Measurements from ENCODE around the gene P4HA1.

Gene P4HA1

GRCh38 chr10:73079779-73080541, 16.7 kb downstream of the P4HA1 start:
- ChIA-PET POLR2A (interaction anchor here (1.2 kb wide), 1 partner anchor 17 kb away, joined by 3 read pairs; the partner anchor contains the start of gene P4HA1), CTCF (interaction anchor here (0.9 to 1.5 kb wide), 3 partner anchors 16 to 716 kb away, joined by 3 to 4 read pairs (median 3); no protein-coding TSS in a partner anchor)
- no peak for DNase-seq (ENCODE audit: low read depth, low spot score)
- no peak for TF ChIP-seq CTCF (IDR thresholded peaks at IDR 0.05; ENCODE audit: insufficient read depth, low read length, missing control alignments)
- H3K4me3 ChIP-seq (ENCODE audit: low read depth, low read length) = no peak overlapping the region

- H3K4me3 ChIP-seq (ENCODE audit: low read depth, low read length) = no peak overlapping the region
- CTCF ChIA-PET = interaction anchor here (0.6 to 1.6 kb wide), 6 partner anchors 15 to 80 kb away, joined by 3 to 5 read pairs (median 4); no protein-coding TSS in a partner anchor
- DNase-seq (ENCODE audit: low read depth, low spot score) = peak; percentile 37
- POLR2A ChIA-PET = interaction anchor here (2.5 kb wide), 1 partner anchor 19 kb away, joined by 20 read pairs; the partner anchor contains the start of gene P4HA1
- no peak for TF ChIP-seq CTCF (IDR thresholded peaks at IDR 0.05; ENCODE audit: insufficient read depth, low read length, missing control alignments)
Observed at GRCh38 chr10:73076360-73077183, 20.1 kb downstream of the P4HA1 start.

GRCh38 chr10:73075829-73076228, 20.8 kb downstream of the P4HA1 start:
- H3K4me3 ChIP-seq (ENCODE audit: low read depth, low read length) = no peak overlapping the region
- no peak for DNase-seq (ENCODE audit: low read depth, low spot score)
- POLR2A ChIA-PET = interaction anchor here (2.5 kb wide), 1 partner anchor 20 kb away, joined by 20 read pairs; the partner anchor contains the start of gene P4HA1
- CTCF ChIA-PET = interaction anchor here (0.8 to 1.6 kb wide), 4 partner anchors 8 to 20 kb away, joined by 3 to 6 read pairs (median 4); no protein-coding TSS in a partner anchor
- no peak for TF ChIP-seq CTCF (IDR thresholded peaks at IDR 0.05; ENCODE audit: insufficient read depth, low read length, missing control alignments)

GRCh38 chr10:73073627-73074026, 23.0 kb downstream of the P4HA1 start:
- TF ChIP-seq CTCF (IDR thresholded peaks at IDR 0.05; ENCODE audit: insufficient read depth, low read length, missing control alignments) = no peak
- no peak overlapping the region for H3K4me3 ChIP-seq (ENCODE audit: low read depth, low read length)
- POLR2A ChIA-PET = no interaction called here
- CTCF ChIA-PET = interaction anchor here (1.4 kb wide), 1 partner anchor 53 kb away, joined by 3 read pairs; no protein-coding TSS in a partner anchor
- no peak for DNase-seq (ENCODE audit: low read depth, low spot score)

GRCh38 chr10:73065441-73065840, 31.2 kb downstream of the P4HA1 start:
- no peak for TF ChIP-seq CTCF (IDR thresholded peaks at IDR 0.05; ENCODE audit: insufficient read depth, low read length, missing control alignments)
- CTCF ChIA-PET = no interaction called here
- H3K4me3 ChIP-seq (ENCODE audit: low read depth, low read length) = no peak overlapping the region
- no peak for DNase-seq (ENCODE audit: low read depth, low spot score)
- POLR2A ChIA-PET = no interaction called here
